ENCODE measurements around the gene FCHO2.
A peak's percentile ranks its signal among the peaks of the same experiment; 100 is the strongest.

FCHO2 gene

GRCh38 chr5:72940082-72940481 is 15.8 kb upstream of the FCHO2 start:
- TF ChIP-seq CTCF (IDR thresholded peaks at IDR 0.05; ENCODE audit: control insufficient read depth, insufficient read depth, low read depth, low read length, missing control alignments) = no peak
- DNase-seq (ENCODE audit: low read depth) = no peak
- no peak overlapping the region for H3K4me3 ChIP-seq (ENCODE audit: control insufficient read depth, low read depth, low read length)

- TF ChIP-seq CTCF (IDR thresholded peaks at IDR 0.05; ENCODE audit: control insufficient read depth, insufficient read depth, low read depth, low read length, missing control alignments) = no peak
- no peak for DNase-seq (ENCODE audit: low read depth)
- no peak overlapping the region for H3K4me3 ChIP-seq (ENCODE audit: control insufficient read depth, low read depth, low read length)
Observed at GRCh38 chr5:72943307-72943706, 12.5 kb upstream of the FCHO2 start.

GRCh38 chr5:72947498-72947897 is 8.3 kb upstream of the FCHO2 start:
- no peak overlapping the region for H3K4me3 ChIP-seq (ENCODE audit: control insufficient read depth, low read depth, low read length)
- no peak for DNase-seq (ENCODE audit: low read depth)
- no peak for TF ChIP-seq CTCF (IDR thresholded peaks at IDR 0.05; ENCODE audit: control insufficient read depth, insufficient read depth, low read depth, low read length, missing control alignments)

GRCh38 chr5:72949481-72949880 is 6.4 kb upstream of the FCHO2 start:
- no peak overlapping the region for H3K4me3 ChIP-seq (ENCODE audit: control insufficient read depth, low read depth, low read length)
- no peak for DNase-seq (ENCODE audit: low read depth)
- TF ChIP-seq CTCF (IDR thresholded peaks at IDR 0.05; ENCODE audit: control insufficient read depth, insufficient read depth, low read depth, low read length, missing control alignments) = no peak

GRCh38 chr5:72951671-72952468 is 4.0 kb upstream of the FCHO2 start:
- TF ChIP-seq CTCF (IDR thresholded peaks at IDR 0.05; ENCODE audit: control insufficient read depth, insufficient read depth, low read depth, low read length, missing control alignments) = no peak
- no peak overlapping the region for H3K4me3 ChIP-seq (ENCODE audit: control insufficient read depth, low read depth, low read length)
- DNase-seq (ENCODE audit: low read depth) = peak; percentile 46

- no peak for DNase-seq (ENCODE audit: low read depth)
- TF ChIP-seq CTCF (IDR thresholded peaks at IDR 0.05; ENCODE audit: control insufficient read depth, insufficient read depth, low read depth, low read length, missing control alignments) = no peak
- H3K4me3 ChIP-seq (ENCODE audit: control insufficient read depth, low read depth, low read length) = no peak overlapping the region
Observed at GRCh38 chr5:72954389-72954788, 1.5 kb upstream of the FCHO2 start.
